HEK293 (cell line): ENCODE measurements around the gene NAXE.
A peak's percentile ranks its signal among the peaks of the same experiment; 100 is the strongest.

Experiments used
- CTCF ChIA-PET: fragments of 350-600 bp; formaldehyde crosslinking; extraction: SDS; loops from one replicate; lab custom pipeline; 2021; ENCODE audit warnings: antibody characterized with exemption; lab: Yijun Ruan, JAX
- POLR2A ChIA-PET: fragments of 300-600 bp; formaldehyde crosslinking; extraction: SDS; loops from one replicate; lab custom pipeline; 2020; ENCODE audit warnings: antibody characterized with exemption, inconsistent platforms; lab: Yijun Ruan, JAX
- H3K27ac ChIP-seq: fragments of 200-500 bp; sonication (Bioruptor generic); 2 replicates; pipeline ENCODE4 v1.5.1; 2014; ENCODE audit warnings: low read depth, low read length, control low read depth, inconsistent platforms; ENCODE audit errors: extremely low read depth
- H3K36me3 ChIP-seq, 2 experiments: fragments of 200-500 bp in 1 of 2; sonication (Bioruptor generic) in 1 of 2; 1 replicate in 1 of 2; 2 replicates in 1 of 2; pipeline ENCODE4 v1.5.1; 2014 to 2017; ENCODE audit warnings: inconsistent platforms in 2 of 2, low read length in 2 of 2; ENCODE audit not compliant: control insufficient read depth in 2 of 2, insufficient read depth in 1 of 2
- H3K4me1 ChIP-seq: fragments of 200-500 bp; sonication (Bioruptor generic); 2 replicates; pipeline ENCODE4 v1.5.1; 2014; ENCODE audit warnings: mild to moderate bottlenecking, low read length, inconsistent platforms; ENCODE audit not compliant: control insufficient read depth, insufficient read depth
- H3K4me3 ChIP-seq: 2 replicates; pipeline ENCODE4 v1.5.1; 2011; ENCODE audit warnings: low read depth, mild to moderate bottlenecking, control low read depth, low read length, moderate library complexity
- H3K9me3 ChIP-seq: fragments of 200-500 bp; sonication (Bioruptor generic); 2 replicates; pipeline ENCODE4 v1.5.1; 2014; ENCODE audit warnings: low read depth, low read length, inconsistent platforms; ENCODE audit not compliant: control insufficient read depth, insufficient read depth
- IKZF3 ChIP-seq: fragments of 450-650 bp; IDR thresholded peaks from 2 replicates; pipeline ENCODE4 v1.5.0; 2018; ENCODE audit warnings: missing biosample characterization, mild to moderate bottlenecking, missing genetic modification characterization, moderate library complexity
- KLF16 ChIP-seq: fragments of 450-650 bp; formaldehyde crosslinking; IDR thresholded peaks from 2 replicates; pipeline ENCODE4 v1.5.1; 2017; ENCODE audit warnings: missing biosample characterization, missing genetic modification characterization
- KLF9 ChIP-seq: fragments of 450-650 bp; formaldehyde crosslinking; IDR thresholded peaks from 2 replicates; pipeline ENCODE4 v1.5.1; 2016; ENCODE audit warnings: missing biosample characterization, missing genetic modification characterization, low read depth
- REPIN1 ChIP-seq: fragments of 450-650 bp; formaldehyde crosslinking; IDR thresholded peaks from 2 replicates; pipeline ENCODE4 v1.5.1; 2017; ENCODE audit warnings: missing biosample characterization, missing genetic modification characterization, low read depth
- ZBTB48 ChIP-seq: fragments of 450-650 bp; formaldehyde crosslinking; IDR thresholded peaks from 2 replicates; pipeline ENCODE4 v1.5.1; 2016; ENCODE audit warnings: missing biosample characterization, missing genetic modification characterization
- ZNF114 ChIP-seq: fragments of 450-650 bp; formaldehyde crosslinking; IDR thresholded peaks from 2 replicates; pipeline ENCODE4 v1.5.0; 2017; ENCODE audit warnings: missing biosample characterization, missing genetic modification characterization
- ZNF133 ChIP-seq: fragments of 450-650 bp; formaldehyde crosslinking; IDR thresholded peaks from 2 replicates; pipeline ENCODE4 v1.5.1; 2016; ENCODE audit warnings: missing biosample characterization, missing genetic modification characterization
- ZNF138 ChIP-seq: fragments of 450-650 bp; formaldehyde crosslinking; IDR thresholded peaks from 2 replicates; pipeline ENCODE4 v1.5.1; 2016; ENCODE audit warnings: missing biosample characterization, missing genetic modification characterization, borderline replicate concordance
- ZNF146 ChIP-seq: fragments of 450-650 bp; formaldehyde crosslinking; IDR thresholded peaks from 2 replicates; pipeline ENCODE4 v1.5.1; 2016; ENCODE audit warnings: missing biosample characterization, missing genetic modification characterization
- ZNF155 ChIP-seq: fragments of 450-650 bp; formaldehyde crosslinking; IDR thresholded peaks from 2 replicates; pipeline ENCODE4 v1.5.1; 2016; ENCODE audit warnings: missing biosample characterization, missing genetic modification characterization
- ZNF350 ChIP-seq: fragments of 450-650 bp; formaldehyde crosslinking; IDR thresholded peaks from 2 replicates; pipeline ENCODE4 v1.5.0; 2017; ENCODE audit warnings: missing biosample characterization, mild to moderate bottlenecking, missing genetic modification characterization
- ZNF530 ChIP-seq: fragments of 450-650 bp; formaldehyde crosslinking; IDR thresholded peaks from 2 replicates; pipeline ENCODE4 v1.5.1; 2016; ENCODE audit warnings: low read depth, missing biosample characterization, missing genetic modification characterization
- ZNF654 ChIP-seq: fragments of 450-650 bp; formaldehyde crosslinking; IDR thresholded peaks from 2 replicates; pipeline ENCODE4 v1.5.1; 2016; ENCODE audit warnings: low read depth, missing biosample characterization, missing genetic modification characterization
- ZNF658 ChIP-seq: fragments of 450-650 bp; formaldehyde crosslinking; IDR thresholded peaks from 2 replicates; pipeline ENCODE4; 2016; ENCODE audit warnings: missing biosample characterization, missing genetic modification characterization
- ZNF670 ChIP-seq: fragments of 450-650 bp; formaldehyde crosslinking; IDR thresholded peaks from 2 replicates; pipeline ENCODE4 v1.5.1; 2016; ENCODE audit warnings: missing biosample characterization, missing genetic modification characterization, low read depth
- ZNF76 ChIP-seq: fragments of 450-650 bp; formaldehyde crosslinking; IDR thresholded peaks from 2 replicates; pipeline ENCODE4; 2016; ENCODE audit warnings: low read depth, missing biosample characterization, missing genetic modification characterization, borderline replicate concordance
- ZNF837 ChIP-seq: fragments of 450-650 bp; formaldehyde crosslinking; IDR thresholded peaks from 2 replicates; pipeline ENCODE4 v1.5.1; 2016; ENCODE audit warnings: missing biosample characterization, missing genetic modification characterization
- ZSCAN30 ChIP-seq: fragments of 450-650 bp; IDR thresholded peaks from 2 replicates; pipeline ENCODE4 v1.5.1; 2018; ENCODE audit warnings: missing biosample characterization, mild to moderate bottlenecking, missing genetic modification characterization, moderate library complexity
- TF ChIP-seq, protein P1 (sequence below): fragments of 450-650 bp; formaldehyde crosslinking; optimal IDR thresholded peaks from 2 replicates; pipeline ENCODE3; 2016; ENCODE audit warnings: missing biosample characterization, mild to moderate bottlenecking, missing genetic modification characterization
- TF ChIP-seq, protein P2 (sequence below): fragments of 450-650 bp; IDR thresholded peaks from 2 replicates; pipeline ENCODE4 v1.5.1; 2018; ENCODE audit warnings: missing biosample characterization, mild to moderate bottlenecking, missing genetic modification characterization
- TF ChIP-seq, protein P3 (sequence below): fragments of 450-650 bp; formaldehyde crosslinking; IDR thresholded peaks from 2 replicates; pipeline ENCODE4 v1.5.1; 2016; ENCODE audit warnings: missing biosample characterization, missing genetic modification characterization
- TF ChIP-seq, protein P4 (sequence below): fragments of 450-650 bp; formaldehyde crosslinking; conservative IDR thresholded peaks from 2 replicates; pipeline ENCODE4 v1.5.1; 2016; ENCODE audit warnings: low read depth, missing biosample characterization, missing genetic modification characterization
- TF ChIP-seq, protein P5 (sequence below): fragments of 450-650 bp; formaldehyde crosslinking; IDR thresholded peaks from 2 replicates; pipeline ENCODE4 v1.5.1; 2016; ENCODE audit warnings: missing biosample characterization, missing genetic modification characterization

The NAXE gene

DNA sequence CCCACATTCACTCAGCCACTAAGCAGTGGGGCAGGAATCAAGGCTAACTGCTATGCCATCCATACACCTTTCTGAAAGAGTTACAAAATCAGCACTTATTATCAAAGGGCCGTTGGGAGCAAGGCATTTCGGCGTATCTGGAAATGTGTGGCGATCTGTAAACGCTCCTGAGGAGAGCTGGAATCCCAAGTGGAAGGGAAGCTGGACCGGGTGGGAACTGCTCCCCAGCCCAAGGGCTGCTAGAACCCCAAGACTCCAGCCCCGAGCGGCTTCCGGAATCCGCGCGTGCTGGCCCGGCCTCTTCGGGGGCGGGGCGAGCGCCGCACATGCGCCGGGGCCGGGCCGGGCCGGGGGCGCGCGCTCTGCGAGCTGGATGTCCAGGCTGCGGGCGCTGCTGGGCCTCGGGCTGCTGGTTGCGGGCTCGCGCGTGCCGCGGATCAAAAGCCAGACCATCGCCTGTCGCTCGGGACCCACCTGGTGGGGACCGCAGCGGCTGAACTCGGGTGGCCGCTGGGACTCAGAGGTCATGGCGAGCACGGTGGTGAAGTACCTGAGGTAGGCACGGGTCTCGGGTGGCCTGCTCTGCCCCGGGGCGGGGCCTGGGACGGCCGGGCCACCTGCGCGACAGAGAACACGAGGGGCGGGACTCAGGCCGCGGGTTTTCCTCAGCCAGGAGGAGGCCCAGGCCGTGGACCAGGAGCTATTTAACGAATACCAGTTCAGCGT lies at the start of gene NAXE (continued):
- TF ChIP-seq, protein P1, sequence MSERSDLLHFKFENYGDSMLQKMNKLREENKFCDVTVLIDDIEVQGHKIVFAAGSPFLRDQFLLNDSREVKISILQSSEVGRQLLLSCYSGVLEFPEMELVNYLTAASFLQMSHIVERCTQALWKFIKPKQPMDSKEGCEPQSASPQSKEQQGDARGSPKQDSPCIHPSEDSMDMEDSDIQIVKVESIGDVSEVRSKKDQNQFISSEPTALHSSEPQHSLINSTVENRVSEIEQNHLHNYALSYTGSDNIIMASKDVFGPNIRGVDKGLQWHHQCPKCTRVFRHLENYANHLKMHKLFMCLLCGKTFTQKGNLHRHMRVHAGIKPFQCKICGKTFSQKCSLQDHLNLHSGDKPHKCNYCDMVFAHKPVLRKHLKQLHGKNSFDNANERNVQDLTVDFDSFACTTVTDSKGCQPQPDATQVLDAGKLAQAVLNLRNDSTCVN (tag by site-specific recombination), result peak; percentile 86
- TF ChIP-seq, protein P2, sequence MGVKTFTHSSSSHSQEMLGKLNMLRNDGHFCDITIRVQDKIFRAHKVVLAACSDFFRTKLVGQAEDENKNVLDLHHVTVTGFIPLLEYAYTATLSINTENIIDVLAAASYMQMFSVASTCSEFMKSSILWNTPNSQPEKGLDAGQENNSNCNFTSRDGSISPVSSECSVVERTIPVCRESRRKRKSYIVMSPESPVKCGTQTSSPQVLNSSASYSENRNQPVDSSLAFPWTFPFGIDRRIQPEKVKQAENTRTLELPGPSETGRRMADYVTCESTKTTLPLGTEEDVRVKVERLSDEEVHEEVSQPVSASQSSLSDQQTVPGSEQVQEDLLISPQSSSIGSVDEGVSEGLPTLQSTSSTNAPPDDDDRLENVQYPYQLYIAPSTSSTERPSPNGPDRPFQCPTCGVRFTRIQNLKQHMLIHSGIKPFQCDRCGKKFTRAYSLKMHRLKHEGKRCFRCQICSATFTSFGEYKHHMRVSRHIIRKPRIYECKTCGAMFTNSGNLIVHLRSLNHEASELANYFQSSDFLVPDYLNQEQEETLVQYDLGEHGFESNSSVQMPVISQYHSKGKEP, result no peak
- TF ChIP-seq, protein P3, sequence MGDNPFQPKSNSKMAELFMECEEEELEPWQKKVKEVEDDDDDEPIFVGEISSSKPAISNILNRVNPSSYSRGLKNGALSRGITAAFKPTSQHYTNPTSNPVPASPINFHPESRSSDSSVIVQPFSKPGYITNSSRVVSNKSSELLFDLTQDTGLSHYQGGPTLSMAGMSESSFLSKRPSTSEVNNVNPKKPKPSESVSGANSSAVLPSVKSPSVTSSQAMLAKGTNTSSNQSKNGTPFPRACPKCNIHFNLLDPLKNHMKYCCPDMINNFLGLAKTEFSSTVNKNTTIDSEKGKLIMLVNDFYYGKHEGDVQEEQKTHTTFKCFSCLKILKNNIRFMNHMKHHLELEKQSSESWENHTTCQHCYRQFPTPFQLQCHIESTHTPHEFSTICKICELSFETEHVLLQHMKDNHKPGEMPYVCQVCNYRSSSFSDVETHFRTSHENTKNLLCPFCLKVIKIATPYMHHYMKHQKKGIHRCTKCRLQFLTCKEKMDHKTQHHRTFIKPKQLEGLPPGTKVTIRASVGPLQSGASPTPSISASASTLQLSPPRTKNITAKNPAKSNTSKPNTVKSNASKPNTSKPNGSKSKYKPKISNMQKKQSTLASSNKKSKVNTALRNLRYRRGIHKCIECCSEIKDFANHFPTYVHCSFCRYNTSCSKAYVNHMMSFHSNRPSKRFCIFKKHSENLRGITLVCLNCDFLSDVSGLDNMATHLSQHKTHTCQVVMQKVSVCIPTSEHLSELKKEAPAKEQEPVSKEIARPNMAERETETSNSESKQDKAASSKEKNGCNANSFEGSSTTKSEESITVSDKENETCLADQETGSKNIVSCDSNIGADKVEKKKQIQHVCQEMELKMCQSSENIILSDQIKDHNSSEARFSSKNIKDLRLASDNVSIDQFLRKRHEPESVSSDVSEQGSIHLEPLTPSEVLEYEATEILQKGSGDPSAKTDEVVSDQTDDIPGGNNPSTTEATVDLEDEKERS, result no peak
- peak; percentile 81 for TF ChIP-seq KLF16 (tag by site-specific recombination)

DNA sequence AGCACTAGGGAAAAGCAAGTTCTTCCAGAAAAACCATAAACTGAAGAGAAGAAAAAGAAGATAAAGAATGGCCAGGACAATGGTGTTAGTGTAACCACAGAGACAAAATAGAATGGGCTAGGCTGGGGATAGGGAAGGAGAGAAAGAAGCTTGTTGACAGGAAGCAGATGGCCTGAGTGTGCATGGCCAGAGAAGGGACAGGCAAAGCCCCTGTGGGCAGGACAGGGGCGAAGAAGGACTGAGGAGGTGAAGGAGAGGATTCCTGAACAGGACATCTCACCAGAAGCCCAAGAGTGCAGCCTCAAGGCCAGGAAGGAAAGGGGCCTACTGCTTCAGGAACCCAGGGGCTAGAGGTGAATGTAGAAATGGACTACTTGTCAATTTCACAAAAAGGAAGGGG lies 48.5 kb upstream of the NAXE start:
- Histone ChIP-seq H3K4me3 (no peak overlapping the region), H3K27ac (no peak overlapping the region), H3K9me3 (no peaks in the 10 kb centered on the region), H3K36me3 (peaks cover 15 to 97% of the 10 kb centered on the region in 2 experiments), H3K4me1 (no peaks in the 10 kb centered on the region)
- ChIA-PET POLR2A (no interaction called here), CTCF (interaction anchor here (0.7 kb wide), 1 partner anchor 105 kb away, joined by 4 read pairs; no protein-coding TSS in a partner anchor)
- TF ChIP-seq ZNF350 (tag by site-specific recombination) (no peak), ZNF114 (no peak), ZBTB48 (no peak), IKZF3 (no peak), ZNF146 (tag by site-specific recombination) (no peak), ZNF76 (tag by site-specific recombination) (no peak), ZSCAN30 (tag by site-specific recombination) (no peak), ZNF670 (no peak), ZNF654 (tag by site-specific recombination) (no peak), ZNF837 (tag by site-specific recombination) (no peak), ZNF658 (tag by site-specific recombination) (no peak), KLF9 (tag by site-specific recombination) (no peak), ZNF138 (no peak), ZNF530 (no peak), ZNF155 (no peak), ZNF133 (no peak), REPIN1 (no peak)
- TF ChIP-seq, protein P4, sequence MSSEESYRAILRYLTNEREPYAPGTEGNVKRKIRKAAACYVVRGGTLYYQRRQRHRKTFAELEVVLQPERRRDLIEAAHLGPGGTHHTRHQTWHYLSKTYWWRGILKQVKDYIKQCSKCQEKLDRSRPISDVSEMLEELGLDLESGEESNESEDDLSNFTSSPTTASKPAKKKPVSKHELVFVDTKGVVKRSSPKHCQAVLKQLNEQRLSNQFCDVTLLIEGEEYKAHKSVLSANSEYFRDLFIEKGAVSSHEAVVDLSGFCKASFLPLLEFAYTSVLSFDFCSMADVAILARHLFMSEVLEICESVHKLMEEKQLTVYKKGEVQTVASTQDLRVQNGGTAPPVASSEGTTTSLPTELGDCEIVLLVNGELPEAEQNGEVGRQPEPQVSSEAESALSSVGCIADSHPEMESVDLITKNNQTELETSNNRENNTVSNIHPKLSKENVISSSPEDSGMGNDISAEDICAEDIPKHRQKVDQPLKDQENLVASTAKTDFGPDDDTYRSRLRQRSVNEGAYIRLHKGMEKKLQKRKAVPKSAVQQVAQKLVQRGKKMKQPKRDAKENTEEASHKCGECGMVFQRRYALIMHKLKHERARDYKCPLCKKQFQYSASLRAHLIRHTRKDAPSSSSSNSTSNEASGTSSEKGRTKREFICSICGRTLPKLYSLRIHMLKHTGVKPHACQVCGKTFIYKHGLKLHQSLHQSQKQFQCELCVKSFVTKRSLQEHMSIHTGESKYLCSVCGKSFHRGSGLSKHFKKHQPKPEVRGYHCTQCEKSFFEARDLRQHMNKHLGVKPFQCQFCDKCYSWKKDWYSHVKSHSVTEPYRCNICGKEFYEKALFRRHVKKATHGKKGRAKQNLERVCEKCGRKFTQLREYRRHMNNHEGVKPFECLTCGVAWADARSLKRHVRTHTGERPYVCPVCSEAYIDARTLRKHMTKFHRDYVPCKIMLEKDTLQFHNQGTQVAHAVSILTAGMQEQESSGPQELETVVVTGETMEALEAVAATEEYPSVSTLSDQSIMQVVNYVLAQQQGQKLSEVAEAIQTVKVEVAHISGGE (tag by site-specific recombination), result no peak
- TF ChIP-seq, protein P5, sequence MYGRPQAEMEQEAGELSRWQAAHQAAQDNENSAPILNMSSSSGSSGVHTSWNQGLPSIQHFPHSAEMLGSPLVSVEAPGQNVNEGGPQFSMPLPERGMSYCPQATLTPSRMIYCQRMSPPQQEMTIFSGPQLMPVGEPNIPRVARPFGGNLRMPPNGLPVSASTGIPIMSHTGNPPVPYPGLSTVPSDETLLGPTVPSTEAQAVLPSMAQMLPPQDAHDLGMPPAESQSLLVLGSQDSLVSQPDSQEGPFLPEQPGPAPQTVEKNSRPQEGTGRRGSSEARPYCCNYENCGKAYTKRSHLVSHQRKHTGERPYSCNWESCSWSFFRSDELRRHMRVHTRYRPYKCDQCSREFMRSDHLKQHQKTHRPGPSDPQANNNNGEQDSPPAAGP (tag by site-specific recombination), result no peak
